Non-pigmented ciliary epithelial cell (primary cell): Measurements from ENCODE around the gene MOCOS.

Experiments
- DNase-seq: peaks from one replicate; pipeline ENCODE4 v3.0.0-alpha.2; 2010; ENCODE audit warnings: low read depth

MOCOS gene

DNA sequence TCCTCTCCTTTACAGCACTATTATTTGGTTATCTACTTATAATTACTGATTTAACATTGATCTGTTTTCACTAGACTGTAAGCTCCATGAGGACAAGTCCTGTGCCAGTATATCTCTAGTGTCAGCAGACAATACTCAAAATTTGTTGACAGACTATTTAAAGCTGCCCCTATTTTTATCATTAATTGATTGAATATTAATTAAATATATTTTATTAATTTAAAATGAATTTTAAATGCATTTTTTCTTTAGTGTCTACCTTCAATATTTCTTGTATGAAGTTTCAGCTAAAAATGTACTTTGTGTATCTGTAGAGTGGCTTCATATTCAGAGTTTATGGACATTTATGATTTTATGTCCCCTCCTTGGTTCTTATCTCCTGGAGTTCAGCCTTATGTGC lies 83.9 kb downstream of the MOCOS start:
- no peak for DNase-seq

DNA sequence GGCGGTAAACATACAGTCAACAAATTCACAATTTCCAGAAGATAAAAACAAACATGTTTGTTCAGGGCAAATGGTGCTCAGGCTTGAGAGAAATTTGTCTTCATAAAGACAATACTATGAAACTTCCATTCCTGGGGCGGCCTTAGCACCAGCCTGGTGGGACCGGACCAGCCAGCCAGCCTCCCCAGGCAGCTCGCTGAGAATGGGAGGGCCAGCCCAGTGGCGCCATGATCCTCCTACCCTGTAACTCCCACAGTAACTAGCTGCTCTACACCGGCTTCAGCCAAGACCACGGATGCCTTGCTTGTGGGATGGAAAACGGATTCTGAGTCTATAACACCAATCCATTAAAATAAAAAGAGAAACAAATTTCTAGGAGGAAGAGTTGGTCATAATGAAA lies 86.0 kb downstream of the MOCOS start:
- no peak for DNase-seq

DNA sequence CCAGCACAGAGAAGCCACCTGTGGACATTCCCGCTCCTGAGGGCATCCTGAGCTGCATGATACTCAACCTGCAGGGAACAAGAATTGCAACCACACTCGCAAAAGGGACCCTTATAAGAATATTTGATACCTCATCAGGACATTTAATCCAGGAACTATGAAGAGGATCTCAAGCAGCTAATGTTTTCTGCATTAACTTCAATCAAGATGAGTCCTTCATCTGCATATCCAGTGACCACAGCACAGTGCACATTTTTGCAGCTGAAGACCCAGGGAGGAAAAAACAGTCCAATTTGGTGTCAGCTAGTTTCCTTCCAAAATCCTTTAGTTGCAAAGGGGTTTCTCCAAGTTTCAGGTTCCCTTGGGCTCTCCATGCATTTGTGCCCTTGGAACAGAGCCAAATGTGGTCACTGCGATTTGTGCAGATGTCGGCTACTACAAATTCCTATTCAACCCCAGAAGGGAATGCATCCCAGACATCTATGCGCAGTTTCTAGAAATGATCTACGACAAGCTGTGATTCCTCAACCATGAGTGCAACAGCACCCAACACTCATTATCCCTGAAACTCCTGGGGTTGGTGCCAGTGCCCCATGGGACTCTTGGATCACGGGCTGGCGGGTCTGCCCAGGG lies 86.9 kb downstream of the MOCOS start:
- no peak for DNase-seq

DNA sequence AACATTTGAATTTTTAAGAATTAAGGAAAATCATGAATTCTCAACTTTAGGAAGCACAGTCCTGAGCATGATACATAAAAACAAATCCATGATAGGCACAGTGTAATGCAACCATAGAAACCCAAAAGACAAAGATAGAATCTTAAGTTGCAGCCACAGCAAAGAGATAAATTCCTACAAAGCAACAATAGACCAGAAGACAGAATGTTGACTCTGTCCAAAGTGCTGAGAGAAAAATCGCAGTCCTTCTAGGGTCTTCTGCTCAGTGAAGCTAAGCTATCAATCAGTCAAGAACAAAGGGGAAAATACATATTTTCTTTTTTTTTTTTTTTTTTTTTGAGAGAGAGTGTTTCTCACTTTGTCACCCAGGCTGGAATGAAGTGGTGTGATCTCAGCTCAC lies 88.3 kb downstream of the MOCOS start:
- DNase-seq: no peak

DNA sequence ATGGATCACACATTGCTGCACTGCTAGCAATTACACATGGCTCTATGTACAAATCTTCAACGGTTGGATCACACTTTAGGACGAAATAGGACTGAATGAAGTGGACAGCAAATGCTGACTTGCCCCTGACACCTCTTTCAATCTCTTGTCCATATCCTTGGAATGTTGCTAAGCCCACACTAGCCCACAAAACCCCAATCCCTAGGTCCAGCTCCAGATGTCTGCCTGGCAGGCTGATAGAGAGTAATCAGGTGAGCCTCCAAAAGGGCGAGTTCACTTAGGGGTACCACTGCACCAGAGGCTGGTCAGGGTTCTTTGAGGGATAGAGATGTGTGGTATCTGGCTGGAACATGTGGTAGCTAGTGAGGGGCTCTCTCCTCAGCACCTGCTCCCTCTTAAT lies 91.7 kb downstream of the MOCOS start:
- DNase-seq: no peak

DNA sequence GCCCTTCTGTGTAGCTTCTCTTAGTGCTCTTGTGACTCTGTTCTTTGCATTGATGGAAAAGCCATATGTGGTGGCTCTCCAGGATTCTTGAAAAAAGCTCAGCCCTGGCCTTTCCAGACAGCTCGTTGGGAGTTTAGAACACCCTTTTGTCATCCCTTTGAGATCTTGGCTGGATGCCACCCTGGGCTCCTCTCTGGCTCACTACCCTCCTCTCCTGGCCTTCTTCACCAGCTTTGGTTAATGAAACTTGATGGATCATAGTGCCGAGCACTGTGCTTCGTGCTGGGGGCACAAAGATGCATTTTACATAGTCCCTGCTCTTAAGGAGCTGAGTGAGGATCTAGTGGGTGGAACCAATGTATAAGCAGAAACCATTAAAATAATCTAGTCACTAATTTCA lies 94.6 kb downstream of the MOCOS start:
- DNase-seq: no peak

DNA sequence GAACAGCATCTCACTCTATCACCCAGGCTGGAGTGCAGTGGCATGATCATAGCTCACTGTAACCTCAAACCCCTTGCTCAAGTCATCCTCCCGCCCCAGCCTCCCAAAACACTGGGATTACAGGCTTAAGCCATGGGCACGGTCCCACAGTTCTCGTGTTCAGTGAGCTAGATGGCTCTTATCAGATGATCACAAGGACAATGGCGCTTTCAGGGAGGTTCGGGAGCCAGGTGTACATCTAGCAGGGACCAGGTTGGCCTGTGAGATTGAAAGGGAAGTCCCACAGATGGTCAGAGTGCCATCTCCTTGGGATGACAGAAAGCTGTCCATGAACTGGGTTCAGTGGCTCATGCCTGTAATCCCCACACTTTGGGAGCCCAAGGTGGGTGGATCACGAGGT lies 96.2 kb downstream of the MOCOS start:
- DNase-seq: no peak

DNA sequence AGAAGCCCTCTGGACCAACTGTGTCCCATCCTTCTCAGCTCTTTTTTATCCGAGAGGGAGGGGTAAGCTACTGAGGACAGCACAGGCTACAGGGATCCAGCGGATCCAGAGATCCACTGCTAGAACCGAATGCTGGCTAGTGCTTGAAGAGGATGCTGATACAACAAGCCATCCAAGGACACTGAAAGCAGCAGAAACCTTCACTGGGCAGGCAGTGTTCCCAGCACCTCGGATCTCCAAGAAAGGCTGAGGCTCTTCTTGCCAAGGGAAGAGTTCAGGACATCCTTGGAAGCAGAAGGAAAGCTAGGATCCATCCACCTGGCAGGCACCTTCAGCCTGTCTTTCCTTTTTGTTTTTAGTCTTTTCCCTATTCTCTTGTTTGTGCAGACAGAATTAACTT lies 97.0 kb downstream of the MOCOS start:
- DNase-seq: no peak

DNA sequence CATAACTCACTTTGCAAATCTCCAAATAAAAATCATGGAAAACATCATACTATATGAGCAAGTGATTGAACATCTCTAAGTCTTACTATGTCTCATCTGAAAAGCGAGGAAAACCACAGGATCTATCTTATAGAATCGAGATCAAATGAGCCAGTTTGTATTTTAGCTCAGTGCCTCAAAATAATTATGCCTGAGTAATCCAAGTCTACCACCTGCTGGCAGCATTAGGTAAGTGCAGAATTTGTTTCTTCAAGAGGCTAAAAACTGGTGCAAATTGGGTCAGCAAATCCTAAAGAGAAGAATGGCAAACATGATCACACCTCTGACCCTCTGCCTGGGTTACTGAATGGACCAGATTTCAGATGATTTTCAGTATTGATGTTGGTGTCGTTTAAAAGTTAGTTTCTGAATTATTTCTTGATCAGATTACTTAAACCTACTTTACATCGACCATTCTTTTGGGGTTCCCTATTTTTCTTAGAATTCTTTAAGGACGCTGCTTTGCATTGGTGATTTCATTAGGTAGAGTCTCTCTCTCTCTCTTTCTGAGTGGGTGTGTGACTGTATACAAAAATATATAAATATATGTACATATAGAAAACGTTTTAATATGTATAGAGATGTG lies 97.5 kb downstream of the MOCOS start:
- no peak for DNase-seq

DNA sequence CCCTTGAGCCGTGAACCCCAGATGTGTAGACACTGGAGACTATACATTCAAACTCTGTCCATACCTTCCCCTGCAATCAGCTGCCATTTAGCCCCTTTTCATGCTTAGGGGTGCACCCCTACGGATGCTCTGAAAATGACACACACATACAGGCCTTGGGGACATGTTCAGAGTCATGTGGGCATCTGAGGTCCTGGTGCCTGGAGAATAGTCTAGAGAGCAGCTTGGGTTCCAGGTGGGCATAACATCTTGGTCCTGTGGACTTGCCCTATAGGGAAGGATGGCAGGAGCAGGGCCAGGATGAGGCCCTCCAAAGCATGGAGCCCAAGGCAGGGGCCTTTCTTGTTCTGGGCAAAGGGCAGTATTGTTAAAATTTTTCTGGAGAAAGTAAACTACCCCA lies 100.4 kb downstream of the MOCOS start:
- DNase-seq: no peak

DNA sequence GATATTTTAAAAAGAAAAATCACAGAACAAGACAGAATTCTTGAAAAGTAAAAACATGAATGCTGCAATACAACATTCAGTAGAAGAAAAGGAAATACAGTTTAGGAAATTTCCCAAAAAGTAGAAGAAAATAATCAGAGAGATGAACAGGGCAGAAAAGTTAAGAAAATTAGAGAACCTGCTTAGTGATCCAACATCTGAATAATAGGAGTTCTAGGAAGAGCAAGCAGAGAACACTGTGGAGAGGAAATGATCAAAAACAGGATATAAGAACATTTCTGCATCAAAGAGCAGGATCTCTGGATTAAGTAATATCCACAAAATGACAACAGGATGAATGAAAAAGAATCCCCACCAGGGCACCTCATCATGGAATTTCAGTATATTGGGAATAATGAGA lies 101.4 kb downstream of the MOCOS start:
- no peak for DNase-seq

DNA sequence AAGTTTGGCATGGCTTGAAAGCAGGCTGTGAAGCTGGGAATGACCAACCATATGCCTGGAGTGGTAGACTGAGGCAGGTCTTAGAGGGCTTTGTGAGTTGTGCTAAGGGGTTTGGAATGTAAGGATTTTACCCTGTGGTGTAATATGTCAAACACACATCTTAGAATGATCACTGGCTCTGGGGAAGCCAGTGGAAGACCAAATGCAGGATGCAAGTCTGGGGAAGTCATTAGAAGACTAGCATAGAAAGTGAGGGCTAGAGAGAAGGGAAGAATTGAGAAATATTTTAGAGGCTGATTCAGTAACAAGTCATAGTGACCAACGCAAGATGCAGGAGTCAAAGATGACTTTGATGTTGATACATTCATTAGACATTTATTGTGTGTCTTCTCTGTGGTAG lies 106.7 kb downstream of the MOCOS start:
- no peak for DNase-seq

DNA sequence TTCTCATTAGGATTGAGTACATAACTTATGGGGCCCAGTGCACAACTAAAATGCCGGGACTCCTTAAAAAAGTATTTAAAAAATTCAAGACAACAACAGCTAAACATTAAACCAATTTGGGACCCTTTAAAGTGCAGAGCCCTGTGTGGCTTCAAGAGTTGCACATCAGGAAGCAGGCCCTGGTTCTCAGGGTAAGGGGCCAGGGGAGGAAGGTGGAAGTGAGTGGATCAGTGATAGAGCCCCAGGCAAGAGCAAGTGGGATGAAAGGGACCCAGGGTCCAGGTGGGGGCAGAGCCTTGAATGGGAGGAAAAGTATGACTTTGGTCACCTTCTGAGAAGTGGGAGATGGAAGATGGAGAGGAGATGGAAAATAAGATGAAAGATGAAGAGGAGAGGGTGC lies 107.9 kb downstream of the MOCOS start:
- no peak for DNase-seq

DNA sequence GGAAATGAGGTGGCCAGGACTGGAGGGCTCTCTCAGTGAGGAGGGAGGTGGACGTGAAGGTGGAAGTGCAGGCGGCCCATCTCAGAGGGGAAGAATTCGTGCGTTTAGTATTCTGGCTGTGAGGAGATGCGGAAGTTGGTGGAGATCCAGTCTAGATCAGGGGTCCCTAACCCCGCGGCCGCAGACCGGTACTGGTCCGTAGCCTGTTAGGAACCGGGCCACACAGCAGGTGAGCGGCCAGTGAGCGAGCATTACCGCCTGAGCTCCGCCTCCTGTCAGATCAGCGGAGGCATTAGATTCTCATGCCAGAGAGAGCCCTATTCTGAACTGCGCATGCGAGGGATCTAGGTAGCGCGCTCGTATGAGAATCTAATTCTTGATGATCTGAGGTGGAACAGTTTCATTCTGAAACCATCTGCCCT lies 108.6 kb downstream of the MOCOS start:
- no peak for DNase-seq

DNA sequence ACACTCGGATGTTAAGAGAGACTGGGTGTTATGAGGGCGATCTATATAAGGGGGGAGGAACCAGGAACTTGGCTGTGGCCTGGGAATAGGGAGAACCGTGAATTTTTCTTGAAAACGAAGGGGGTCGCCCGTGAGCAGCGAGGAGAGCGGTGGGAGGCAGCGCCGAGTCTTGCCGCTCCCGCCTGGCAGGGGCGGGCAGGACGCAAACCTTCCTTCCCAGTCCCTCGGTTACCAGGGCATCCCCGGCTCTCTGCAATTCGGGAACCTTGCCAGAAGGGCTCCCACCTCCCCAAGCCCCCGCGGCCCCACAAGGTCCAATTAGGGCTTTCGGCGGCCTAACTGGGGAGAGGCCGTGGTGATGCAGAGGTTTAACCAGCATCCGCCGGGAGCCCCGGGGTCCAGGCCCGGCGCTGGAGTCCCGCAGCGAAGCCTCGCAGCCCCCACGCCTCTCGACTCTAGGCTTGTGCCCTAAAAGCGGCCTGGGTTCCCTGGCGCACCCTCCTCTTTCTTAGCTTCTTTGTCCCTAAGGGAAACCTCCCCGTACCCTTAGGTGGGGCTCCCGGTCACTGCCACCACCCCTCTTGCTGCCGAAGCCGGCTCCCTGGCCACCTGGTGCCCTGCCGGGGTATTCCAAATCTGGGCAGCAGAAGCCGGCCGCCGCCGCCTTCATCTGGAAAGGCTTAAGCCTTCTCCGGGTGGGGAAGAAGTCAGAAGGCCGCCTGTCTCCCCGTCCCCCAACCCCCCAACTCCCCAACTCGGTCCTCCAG lies 109.5 kb downstream of the MOCOS start:
- no peak for DNase-seq

DNA sequence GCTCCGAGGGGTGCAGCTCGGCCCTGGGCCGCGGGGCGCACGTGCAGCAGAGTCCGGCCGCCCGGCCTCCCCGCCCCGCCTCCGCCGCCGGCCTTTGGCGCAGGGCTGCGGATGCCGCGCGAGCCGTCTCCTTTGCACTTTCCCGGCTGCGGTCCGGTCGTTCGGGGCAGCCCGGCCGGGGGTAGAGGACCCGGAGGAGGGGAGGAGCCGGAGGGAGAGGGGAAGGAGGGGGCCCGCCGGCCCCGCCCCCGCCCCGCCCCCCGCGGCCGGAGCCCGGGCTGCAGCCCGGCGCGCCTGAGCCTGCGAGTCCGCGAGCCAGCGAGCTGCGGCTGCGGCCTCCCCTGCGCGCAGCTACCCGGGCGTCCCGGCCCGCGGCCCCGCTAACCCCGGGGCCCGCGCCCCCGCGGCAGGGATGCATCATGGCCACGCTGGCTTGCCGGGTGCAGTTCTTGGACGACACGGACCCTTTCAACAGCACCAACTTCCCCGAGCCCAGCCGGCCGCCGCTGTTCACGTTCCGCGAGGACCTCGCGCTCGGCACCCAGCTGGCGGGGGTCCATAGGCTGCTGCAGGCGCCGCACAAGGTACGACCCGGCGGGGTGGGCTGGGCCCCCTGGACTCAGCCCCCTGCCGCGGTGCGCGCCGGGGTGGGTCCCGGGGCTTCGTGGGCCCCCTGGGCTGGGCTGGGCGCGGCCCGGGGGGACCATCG lies 110.3 kb downstream of the MOCOS start, which contains the start of gene FHOD3:
TSS of gene FHOD3 (plus strand) at position 297 of the 709 bp plus-strand sequence. CDS start at position 420, 123 bp downstream.
- no peak for DNase-seq

DNA sequence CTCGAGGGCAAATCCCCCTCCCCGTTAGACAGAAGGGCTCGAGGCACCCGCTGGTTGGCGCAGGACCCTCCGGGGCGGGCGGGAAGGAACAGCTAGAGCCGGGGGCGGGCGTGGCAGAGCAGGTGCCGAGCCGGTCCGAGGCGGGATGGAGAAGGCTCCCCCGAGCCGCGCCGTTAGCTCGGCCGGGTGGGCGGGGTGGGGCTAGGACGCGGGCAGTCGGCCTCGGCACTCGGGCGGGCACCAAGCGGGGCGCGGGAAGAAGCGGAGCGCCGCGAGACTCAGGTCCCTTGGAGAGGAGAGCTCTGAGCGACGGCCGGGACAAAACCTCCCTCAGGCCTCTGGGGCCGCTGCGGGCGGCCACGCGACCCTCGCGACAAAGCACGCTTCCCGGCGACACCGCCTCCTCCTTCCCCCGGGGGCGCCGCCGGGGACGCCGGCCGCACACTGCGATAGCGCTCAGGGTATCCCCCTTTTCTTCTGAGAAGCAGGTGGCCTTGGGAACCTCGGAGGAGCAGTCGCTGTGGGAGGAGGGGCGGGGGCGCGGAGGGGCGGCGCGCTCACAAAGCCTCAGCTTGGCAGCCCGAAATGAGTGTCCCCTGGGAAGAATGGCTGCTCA lies 110.9 kb downstream of the MOCOS start:
- no peak for DNase-seq

DNA sequence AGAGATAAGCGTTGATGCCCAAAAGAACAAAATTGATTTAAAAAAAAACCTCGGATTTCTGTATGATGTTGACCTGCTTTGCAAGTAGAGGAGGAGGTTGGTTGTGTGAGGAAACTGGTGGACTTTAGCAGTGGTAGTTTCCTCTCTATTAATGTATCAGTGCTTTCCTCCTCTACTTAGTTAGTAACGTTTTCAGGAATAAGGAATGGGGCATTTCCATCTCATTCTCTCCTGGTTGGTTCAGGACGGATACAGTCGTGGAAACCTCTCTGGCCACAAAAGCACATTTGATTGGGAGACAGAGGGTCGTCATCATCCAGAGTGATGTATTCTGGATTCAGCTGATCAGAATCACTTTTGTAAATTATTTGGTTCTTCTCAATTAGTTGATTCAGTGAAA lies 111.7 kb downstream of the MOCOS start:
- DNase-seq: no peak

DNA sequence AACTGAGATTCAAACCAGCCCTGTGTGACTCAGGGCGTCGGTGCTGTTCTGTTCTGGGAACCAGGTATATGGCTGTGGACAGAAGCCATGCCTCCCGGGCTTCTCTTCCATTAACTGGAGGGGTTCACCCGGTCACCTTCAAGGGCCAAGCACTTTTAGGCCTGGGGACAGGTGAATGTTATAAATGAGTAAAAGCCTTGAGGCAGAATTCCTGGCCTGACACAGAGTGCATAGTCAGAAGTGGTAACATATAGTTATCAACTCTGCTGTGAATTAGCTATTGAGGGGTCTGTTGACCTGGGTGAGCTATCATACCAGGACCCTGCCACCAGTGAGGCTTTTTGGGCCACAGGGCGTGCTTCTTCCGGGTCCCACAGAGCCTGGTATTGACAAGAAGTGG lies 112.9 kb downstream of the MOCOS start:
- no peak for DNase-seq

DNA sequence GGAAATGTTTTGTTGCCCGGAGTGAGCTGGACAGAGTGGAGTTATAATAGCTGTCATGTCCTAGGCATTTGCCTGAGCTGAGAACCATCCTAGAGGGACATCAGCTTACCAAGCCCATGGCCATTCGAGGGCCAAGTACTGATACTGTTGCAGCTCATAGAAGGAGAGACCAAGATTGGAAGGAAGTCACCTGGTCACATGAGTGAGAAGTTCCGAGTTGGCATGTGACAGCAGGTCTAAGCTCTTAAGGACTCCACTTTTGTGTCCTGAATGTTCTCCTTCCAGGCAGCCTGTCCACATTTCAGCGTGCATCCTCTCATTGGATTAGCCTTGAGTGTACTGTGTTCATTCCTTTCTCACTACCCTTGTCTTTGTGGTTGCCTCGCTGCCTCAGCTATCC lies 114.6 kb downstream of the MOCOS start:
- no peak for DNase-seq

DNA sequence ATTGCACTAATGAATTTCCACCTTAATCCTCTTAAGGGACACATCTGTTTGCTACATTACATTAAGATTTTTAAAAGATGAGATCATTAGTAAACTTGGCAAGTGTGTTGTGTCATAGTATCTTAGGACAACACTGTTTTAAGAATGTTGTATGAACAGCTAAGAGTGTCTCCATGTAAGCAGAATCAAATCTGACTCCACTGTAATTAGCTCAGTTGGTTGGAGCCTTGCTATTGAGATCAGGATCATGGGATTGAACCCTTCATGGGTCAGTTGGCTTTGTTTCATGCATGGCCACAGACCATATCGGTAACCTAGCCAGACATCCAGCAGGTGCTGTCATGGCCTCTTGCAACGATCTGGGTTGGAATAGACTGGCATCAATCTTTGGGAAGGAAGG lies 115.4 kb downstream of the MOCOS start:
- DNase-seq: no peak

DNA sequence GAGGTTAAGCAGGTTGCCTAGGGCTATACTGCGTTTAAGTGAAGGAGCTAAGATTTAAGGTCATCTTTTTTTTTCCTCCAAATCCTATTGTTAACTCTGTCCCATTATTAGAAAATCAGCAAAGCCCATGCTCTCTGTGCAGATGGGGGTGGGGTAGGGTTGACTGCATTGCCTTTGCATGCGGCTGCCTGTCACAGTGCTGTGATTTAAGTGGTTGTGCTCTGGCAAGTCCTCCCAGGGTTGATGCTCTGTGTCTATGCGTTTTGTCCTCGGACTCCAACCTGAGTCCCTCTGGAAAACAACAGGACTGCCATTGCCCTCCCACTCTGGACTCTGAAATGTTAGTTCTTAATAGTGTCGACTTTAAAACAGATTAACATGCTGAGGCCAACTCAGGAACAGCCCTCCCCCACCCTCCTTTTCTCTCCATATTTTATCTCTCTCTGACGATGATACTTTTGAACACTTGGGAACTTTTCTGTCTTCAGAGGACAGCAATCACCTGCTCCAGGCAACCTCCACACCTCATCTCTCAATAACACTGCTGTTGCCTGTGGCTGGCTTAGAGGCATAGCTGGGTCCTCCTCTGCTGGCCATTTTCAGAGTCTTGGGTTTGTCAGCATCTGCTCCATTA lies 116.0 kb downstream of the MOCOS start:
- no peak for DNase-seq
